Cortex of kidney (tissue), 1 donor: ENCODE results near the gene MAPKAP1.

Source experiments
- DNase-seq: peaks from one replicate; lab custom pipeline; 2025; lab: John Stamatoyannopoulos, UW

Gene MAPKAP1

DNA sequence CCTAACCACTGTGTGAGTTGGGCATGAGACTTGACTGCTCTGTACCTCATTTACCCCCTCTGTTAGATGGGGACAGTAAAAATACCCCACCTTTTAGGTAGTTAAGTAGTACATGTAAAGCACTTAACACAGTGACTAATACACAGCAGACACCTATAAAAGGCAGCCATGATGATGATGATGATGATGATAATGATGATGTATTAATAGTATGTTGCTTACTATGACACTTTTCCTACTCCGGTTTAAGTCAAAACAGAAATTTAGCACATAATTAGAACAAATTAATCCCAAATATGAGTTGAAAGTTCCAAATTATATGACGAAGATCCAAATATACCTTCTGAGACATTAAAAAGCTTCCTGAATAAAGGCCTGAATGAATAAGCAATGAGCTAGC lies 223.3 kb downstream of the MAPKAP1 start:
- DNase-seq: no peak

- DNase-seq: no peak
These were observed 227.0 kb downstream of the MAPKAP1 start for GRCh38 chr9:125479846-125480615.

DNA sequence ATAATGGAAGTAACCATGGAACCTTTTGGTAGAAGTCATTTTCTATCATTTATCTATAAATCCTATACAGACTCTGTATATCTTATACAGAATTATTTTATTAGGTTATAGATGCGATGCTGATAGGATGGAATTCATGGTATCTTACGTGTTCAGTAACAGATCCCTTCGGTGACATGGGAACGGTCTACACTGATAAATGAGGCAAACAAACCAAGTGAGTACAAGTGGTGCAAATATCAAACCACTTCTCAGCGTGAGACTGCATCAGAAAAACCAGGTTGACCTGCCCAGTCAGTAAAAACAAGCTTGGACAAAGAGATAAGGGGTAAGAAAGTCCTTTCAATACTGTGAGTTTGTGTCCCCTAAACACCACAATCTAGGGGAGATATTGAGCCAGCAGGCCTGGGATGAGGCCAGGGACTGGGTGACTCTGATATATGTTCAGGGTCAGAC lies 229.9 kb downstream of the MAPKAP1 start:
- DNase-seq: no peak

- no peak for DNase-seq
These were observed 230.4 kb downstream of the MAPKAP1 start for GRCh38 chr9:125476645-125477044.

DNA sequence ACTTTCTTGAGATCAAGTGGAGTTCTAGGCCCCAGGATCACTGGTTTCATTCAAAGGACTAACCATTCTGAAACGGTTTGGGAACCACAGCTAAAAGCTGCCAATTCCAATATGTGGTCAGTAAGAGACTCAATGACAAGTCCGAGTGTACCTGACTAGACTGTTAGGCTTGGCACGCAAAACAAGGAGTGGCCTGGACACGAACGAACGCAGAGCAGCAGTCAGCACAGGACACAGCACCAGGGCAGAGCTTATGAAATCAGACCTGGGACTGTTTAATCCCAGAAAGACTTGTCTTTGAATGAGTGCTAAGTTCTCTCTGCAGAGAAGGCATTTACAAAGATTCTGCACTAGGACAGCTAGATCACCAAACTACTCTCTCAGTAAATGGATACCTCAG lies 231.6 kb downstream of the MAPKAP1 start:
- no peak for DNase-seq

DNA sequence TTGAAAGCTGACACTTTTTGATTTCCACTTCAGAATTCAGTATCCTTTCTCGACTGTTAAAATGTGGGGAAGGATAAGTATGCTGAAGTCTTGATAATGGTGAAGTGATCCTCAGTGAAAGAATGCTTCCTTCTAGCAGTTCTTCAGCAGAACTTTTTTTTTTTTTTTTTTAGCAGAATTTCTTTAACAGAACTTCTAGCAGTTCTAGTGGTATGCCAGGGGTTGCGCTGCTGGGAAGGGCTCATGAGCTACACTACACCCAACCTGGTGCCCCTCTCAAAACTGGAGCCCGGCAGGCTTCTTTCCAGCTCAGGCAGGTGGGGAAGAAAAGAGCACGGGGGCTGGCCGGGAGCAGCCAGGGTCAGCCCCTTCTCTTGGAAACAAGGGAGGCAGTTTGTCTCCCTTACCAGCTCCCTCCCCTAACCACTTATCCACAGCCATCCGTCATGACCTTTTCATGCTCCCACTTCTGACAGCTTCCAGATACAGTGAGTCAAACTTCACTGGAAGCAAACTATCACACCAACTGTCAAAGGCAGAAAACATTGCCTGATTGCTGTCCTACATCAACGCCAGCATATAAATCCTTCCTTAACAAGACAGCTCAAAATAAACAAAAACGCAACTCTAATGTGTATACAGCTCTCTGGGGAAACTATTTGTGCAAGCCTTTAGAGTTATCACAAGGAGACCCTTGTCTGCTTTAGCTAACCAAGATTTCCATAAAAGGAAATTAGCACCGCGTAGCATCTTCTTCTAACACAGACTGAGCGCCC lies 233.9 kb downstream of the MAPKAP1 start:
- no peak for DNase-seq

GRCh38 chr9:125472562-125472925 lies 234.5 kb downstream of the MAPKAP1 start:
- DNase-seq: no peak

- DNase-seq: no peak
These were observed 236.0 kb downstream of the MAPKAP1 start for GRCh38 chr9:125470767-125471580.

DNA sequence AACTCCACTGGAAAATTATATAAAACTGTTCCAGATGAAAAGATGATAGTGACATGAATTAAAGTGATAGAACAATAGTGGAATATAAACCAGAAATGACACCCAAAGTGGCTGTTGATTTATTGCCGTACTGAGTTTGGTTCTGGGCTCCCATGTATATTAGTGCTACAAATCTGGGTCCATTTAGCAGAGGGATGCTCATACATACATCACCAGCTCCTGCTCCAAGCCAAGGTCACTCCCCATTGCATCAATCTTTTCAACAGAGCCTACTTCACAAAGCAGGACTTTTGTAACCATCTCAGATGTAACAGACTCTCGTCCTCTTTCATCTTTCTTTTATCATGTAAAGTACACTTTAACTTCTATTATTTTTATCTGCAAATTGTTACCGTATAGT lies 236.8 kb downstream of the MAPKAP1 start:
- no peak for DNase-seq

DNA sequence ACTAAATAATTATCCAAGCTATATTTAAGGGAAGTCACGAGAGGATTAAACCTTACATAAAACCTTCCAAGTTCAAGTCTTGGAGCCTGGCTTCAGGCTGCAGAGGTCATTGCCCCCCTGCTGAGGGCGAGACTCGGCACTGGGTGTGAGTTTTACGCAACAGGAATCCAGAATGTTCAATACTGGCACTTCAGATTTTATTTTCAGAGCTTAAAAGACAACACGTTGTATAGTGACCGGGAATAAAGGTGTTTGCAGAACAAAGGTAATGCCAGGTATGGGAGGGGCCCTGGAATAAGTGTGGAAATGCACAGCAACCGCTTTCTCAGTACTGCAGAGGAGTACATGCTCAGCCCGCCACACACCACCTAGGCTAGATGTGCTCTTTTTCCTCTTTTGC lies 238.4 kb downstream of the MAPKAP1 start:
- no peak for DNase-seq

GRCh38 chr9:125467116-125467740 lies 239.8 kb downstream of the MAPKAP1 start:
- DNase-seq: no peak

- no peak for DNase-seq
These were observed 240.6 kb downstream of the MAPKAP1 start for GRCh38 chr9:125466411-125466810.

DNA sequence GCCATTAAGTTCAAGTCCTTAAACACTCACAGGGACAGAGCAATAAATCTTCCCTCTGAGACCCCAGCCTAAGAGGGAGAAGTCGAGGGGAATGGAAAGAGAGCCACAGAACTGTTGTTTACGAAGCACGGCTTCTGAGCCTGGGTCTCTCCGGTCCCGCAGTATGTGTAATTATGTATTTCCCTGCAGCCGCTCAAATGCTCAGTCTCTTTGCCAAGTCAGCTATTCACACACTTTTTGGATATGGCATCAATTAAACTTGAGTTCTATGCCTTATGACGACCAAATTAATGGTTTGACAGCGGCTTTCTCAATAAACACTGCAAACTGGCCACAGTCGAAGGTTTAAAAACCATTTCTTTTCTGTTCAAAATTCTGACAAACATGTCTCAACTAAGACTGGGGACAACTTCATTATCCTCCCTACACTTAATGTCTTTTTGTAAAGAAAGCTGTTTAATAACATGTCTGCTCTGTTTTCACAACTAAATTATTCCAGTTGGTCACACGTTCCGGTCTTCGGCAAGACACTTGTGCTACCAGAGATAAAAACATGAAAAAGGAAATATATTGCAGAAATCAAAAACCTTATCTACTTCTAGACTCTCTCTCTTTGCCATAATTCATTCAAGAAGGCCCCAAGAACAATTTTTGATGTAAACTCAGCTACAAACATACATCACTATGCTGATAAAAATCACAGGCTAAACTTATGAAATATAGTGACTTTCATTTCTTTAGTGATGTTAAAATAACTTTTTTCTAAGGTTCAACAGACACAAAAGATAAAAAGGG lies 242.2 kb downstream of the MAPKAP1 start:
- no peak for DNase-seq

DNA sequence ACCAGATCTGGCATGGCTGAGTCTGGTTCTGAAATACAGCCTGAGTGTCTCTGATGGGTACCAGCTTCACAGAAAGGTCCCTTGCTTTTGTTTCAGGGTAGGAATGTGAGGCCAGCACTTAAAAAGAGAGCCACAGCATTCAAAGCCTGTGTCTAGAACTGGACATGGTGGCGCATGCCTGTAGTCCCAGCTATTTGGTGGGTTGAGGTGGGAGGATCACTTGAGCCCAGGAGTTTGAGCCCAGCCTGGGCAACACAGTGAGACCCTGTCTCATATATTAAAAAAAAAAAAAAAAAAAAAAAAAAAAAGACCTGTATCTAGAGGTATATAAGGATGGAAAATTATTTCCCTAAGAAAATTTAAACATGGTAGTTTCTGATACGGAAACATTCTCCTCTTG lies 243.1 kb downstream of the MAPKAP1 start:
- DNase-seq: no peak

DNA sequence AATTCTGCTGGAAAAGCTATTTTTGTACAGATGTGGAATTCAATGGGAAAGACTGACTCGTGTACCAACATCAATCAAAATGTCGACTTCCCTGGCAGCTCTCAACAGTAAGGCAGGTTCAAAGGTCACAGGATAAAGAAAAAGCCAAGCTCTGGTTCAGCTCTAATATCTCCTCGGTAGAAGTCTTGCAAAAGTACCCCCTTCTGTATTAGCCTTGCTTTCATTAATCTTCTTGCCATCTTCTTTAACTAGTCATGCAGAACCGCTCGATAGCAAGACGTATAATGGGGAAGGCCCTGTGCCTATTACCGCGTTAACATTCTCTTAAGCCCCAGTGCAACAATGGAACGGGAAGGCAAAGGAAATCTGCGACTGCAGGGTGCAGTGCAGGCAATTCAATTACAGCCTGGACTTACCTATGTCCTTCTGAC lies 244.1 kb downstream of the MAPKAP1 start:
- DNase-seq: no peak

DNA sequence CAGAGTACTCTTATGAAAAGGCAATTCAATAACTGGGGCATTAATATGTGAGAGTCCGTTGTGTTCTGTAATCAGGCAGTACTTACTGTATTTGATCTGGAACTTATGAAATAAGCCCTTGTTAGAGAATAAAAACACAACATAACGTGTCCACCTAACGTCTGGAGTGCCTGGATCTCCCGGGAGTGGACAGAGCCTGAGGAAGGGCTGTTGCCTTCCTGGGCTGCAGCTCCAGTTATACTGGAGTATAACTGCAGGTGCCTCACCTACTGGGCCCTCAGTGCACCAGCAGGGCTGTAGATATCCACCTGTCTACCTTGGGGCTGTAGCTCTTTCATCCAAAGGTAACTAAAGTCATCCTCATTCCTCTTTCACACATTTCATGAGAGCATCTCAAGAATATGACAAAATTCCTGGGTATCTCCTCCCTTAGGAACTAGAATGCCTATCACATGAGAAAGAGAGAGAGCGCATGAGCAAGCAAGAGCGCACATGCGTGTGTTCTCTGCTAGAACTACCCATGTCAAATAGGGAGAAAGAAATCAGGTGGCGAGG lies 245.3 kb downstream of the MAPKAP1 start:
- no peak for DNase-seq

- DNase-seq: no peak
These were observed 245.9 kb downstream of the MAPKAP1 start for GRCh38 chr9:125460883-125461635.

DNA sequence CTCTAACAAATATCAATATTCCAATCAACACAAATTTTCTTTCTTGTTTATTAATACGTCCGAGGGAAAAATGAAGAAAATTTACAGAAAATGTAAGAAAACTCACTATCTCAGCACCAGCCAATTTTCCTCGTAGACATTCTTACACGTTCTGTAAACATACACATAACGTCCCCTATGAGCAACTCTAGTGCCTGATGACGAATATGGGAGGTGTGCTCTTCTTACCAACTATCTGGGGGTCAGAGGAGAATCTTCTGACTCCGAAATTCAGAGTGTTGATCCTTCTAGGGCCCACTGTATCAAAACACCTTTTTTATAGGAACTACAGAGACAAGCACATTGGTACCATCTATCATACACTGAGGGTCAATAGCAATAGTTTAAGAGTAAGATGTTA lies 246.7 kb downstream of the MAPKAP1 start:
- DNase-seq: no peak

- DNase-seq: no peak
These were observed 249.7 kb downstream of the MAPKAP1 start for GRCh38 chr9:125457357-125457756.

DNA sequence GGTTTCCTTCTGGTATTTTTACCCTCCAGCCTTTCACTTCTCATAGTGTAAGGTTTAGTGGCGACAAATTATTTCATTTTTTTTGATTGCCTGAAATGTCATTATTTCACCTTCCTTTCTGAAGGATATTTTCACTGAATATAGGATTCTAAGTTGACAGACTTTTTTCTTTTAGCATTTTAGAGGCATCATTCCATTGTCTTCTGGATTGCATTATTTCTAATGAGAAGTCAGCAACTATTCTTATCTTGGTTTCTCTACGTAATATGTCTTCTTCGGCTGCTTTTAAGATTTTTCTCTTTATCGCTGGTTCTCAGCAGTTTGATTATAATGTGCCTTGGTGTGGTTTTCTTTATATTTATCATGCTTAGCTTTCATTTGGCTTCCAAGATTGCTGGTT lies 251.1 kb downstream of the MAPKAP1 start:
- no peak for DNase-seq
